CD4-positive, alpha-beta T cell (primary cell): ENCODE data around the gene NOVA1. TPM values are rescaled to one million over a fixed set of nuclear protein-coding genes. Genes with fewer than 3 reads are reported as not detected.

ENCODE experiments used
- ATAC-seq: fragments of 200-7000 bp; cut with Tn5 transposase; one replicate; pipeline ENCODE4 v1.10.0; 2022; ENCODE audit warnings: mild to moderate bottlenecking; ENCODE audit not compliant: poor library complexity
- CTCF ChIA-PET: fragments of 350-600 bp; sonication (Branson Sonifier 250); formaldehyde crosslinking; loops from one replicate; lab custom pipeline; 2021; ENCODE audit warnings: antibody characterized with exemption, inconsistent platforms; lab: Charles Lee
- POLR2A ChIA-PET: fragments of 350-600 bp; sonication (Branson Sonifier 250); formaldehyde crosslinking; loops from one replicate; lab custom pipeline; 2021; ENCODE audit warnings: antibody characterized with exemption, inconsistent platforms; lab: Charles Lee
- DNase-seq, 14 experiments: peaks; one replicate each; pipeline ENCODE4 v3.0.0-alpha.2; 2013 to 2020; ENCODE audit warnings: mixed read lengths in 2 of 14
- H3K27ac ChIP-seq, 2 donors: one replicate each; pipeline versions ENCODE4 v1.5.1 to v1.7.0; 2013; ENCODE audit warnings: low read length in 2 of 2, low read depth in 1 of 2, mild to moderate bottlenecking in 1 of 2
- H3K27me3 ChIP-seq, 2 experiments: 1 replicate in 1 of 2; 2 replicates in 1 of 2; pipeline versions ENCODE4 v1.6.1 to v1.7.0; 2013; ENCODE audit warnings: low read length in 2 of 2, control low read depth in 1 of 2, mild to moderate bottlenecking in 1 of 2, moderate library complexity in 1 of 2; ENCODE audit not compliant: insufficient read depth in 2 of 2, control insufficient read depth in 1 of 2
- H3K36me3 ChIP-seq: one replicate; pipeline ENCODE4 v1.6.1; 2013; ENCODE audit warnings: low read length, control low read depth; ENCODE audit not compliant: insufficient read depth
- H3K4me1 ChIP-seq: one replicate; pipeline ENCODE4 v1.6.1; 2013; ENCODE audit warnings: low read length, control low read depth; ENCODE audit not compliant: insufficient read depth
- H3K4me3 ChIP-seq: one replicate; pipeline ENCODE4 v1.5.1; 2013; ENCODE audit warnings: mild to moderate bottlenecking, low read length, moderate library complexity
- H3K9me3 ChIP-seq, 2 experiments: 1 replicate in 1 of 2; 2 replicates in 1 of 2; pipeline versions ENCODE4 v1.6.1 to v1.7.0; 2013; ENCODE audit warnings: low read length in 2 of 2, mild to moderate bottlenecking in 2 of 2, control low read depth in 1 of 2, moderate library complexity in 1 of 2; ENCODE audit not compliant: control insufficient read depth in 1 of 2, insufficient read depth in 1 of 2
- H3K27ac Mint-ChIP-seq: one replicate; pipeline ENCODE4 v1.8.0; 2020; ENCODE audit warnings: mixed read lengths
- H3K27me3 Mint-ChIP-seq: one replicate; pipeline ENCODE4 v1.8.0; 2021; ENCODE audit warnings: mixed read lengths
- H3K36me3 Mint-ChIP-seq: one replicate; pipeline ENCODE4 v1.8.0; 2021; ENCODE audit warnings: low read depth, mixed read lengths
- H3K4me1 Mint-ChIP-seq: one replicate; pipeline ENCODE4 v1.8.0; 2021; ENCODE audit warnings: low read depth, mixed read lengths
- H3K4me3 Mint-ChIP-seq: one replicate; pipeline ENCODE4 v1.8.0; 2020; ENCODE audit warnings: mild to moderate bottlenecking, mixed read lengths
- H3K9me3 Mint-ChIP-seq: one replicate; pipeline ENCODE4 v1.8.0; 2020; ENCODE audit warnings: mixed read lengths
- CTCF ChIP-seq: fragments of 200-600 bp; IDR thresholded peaks from one replicate; pipeline ENCODE4 v1.8.0; 2022; ENCODE audit warnings: antibody characterized with exemption, mild to moderate bottlenecking
- intact Hi-C, 2 experiments: fragments of 100-400 bp; cut with DNase I in 1 of 2; cut with micrococcal nuclease in 1 of 2; formaldehyde crosslinking; loops; one replicate each; pipeline versions ENCODE4 v1.15.1 to v1.9.0; 2023 to 2025; cut with DNase I, micrococcal nuclease
- total RNA-seq, 174 experiments: library from RNA in 2 of 174; stranded (reverse) in 2 of 174; gene quantifications; one replicate each; pipeline ENCODE4 v1.2.3 and lab custom pipeline; 2021 to 2026

Gene NOVA1
- total RNA-seq, 2 experiments from 2014 or later, result 0.14 TPM; not detected in 1

DNA sequence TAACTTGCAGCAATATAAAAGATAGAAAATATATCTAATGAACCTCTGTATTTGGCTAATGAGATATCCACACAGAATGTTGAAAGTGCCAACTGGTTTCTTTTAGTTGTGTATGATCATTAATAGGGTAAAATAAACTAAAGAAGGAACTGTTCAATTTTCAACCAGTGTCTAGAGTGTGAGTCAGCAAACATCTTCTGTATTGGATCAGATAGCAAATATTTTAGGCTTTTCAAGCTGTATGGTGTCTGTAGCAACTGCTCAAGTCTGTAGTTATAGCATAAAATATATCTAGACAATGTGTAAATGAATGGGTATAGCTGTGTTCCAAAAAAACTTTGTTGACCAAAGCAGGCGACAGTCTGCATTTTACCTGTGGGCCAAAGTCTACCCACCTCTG is 23.5 kb upstream of the NOVA1 start:
- Histone ChIP-seq H3K9me3 (peaks cover 4 to 5% of the 10 kb centered on the region in 2 experiments), H3K36me3 (no peaks in the 10 kb centered on the region), H3K27me3 (no peaks in the 10 kb centered on the region), H3K27ac (no peak overlapping the region), H3K4me3 (no peak overlapping the region), H3K4me1 (no peaks in the 10 kb centered on the region)
- no peaks in the 10 kb centered on the region for H3K27me3 Mint-ChIP-seq
- POLR2A ChIA-PET, result no interaction called here
- no peak for TF ChIP-seq CTCF
- H3K9me3 Mint-ChIP-seq, result peaks cover 11% of the 10 kb centered on the region
- H3K27ac Mint-ChIP-seq, result no peak overlapping the region
- no peak overlapping the region for H3K4me3 Mint-ChIP-seq
- CTCF ChIA-PET, result no interaction called here
- intact Hi-C loops, result no loop called here
- DNase-seq (no peak), ATAC-seq (no peak)
- no peaks in the 10 kb centered on the region for H3K4me1 Mint-ChIP-seq
- H3K36me3 Mint-ChIP-seq, result no peaks in the 10 kb centered on the region

GRCh38 chr14:26611259-26611658 is 13.4 kb upstream of the NOVA1 start:
- intact Hi-C loops, result no loop called here
- no peak for ATAC-seq
- Mint-ChIP-seq H3K4me1 (no peaks in the 10 kb centered on the region), H3K27ac (no peak overlapping the region), H3K4me3 (no peak overlapping the region), H3K9me3 (no peaks in the 10 kb centered on the region), H3K36me3 (no peaks in the 10 kb centered on the region), H3K27me3 (no peaks in the 10 kb centered on the region)
- no peak overlapping the region for H3K4me3 ChIP-seq
- DNase-seq, result no peak
- ChIA-PET CTCF (no interaction called here), POLR2A (no interaction called here)
- H3K36me3 ChIP-seq, result no peaks in the 10 kb centered on the region
- no peaks in the 10 kb centered on the region for H3K4me1 ChIP-seq
- H3K27ac ChIP-seq, result no peak overlapping the region
- no peak for TF ChIP-seq CTCF
- peaks cover 0 to 4% of the 10 kb centered on the region in 2 experiments for H3K9me3 ChIP-seq
- no peaks in the 10 kb centered on the region for H3K27me3 ChIP-seq

DNA sequence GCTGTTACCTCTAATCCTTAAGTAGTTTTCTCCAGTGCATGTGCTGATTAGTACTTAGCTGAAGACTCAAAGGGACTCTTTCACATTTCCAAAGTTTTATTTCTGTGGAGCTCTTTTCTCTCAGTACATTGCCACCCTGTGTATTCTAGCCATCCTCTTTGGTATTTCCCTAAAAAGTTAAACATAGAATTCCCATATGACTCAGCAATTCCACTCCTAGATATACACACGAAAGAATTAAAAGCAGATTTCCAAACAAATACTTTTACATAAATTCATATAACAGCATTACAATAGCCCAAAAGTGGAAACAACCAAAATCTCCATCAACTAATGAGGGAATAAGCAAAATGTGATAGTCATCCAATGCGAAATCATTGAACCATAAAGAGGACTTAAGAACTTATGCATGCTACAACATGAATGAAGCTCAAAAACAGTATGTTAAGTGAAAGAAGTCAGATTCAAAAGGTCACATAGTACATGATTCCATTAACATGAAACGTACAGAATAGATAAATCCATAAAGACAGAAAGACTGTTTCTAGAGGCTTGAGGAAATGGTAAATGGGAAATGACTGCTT is 9.0 kb upstream of the NOVA1 start:
- no peak overlapping the region for H3K27ac ChIP-seq
- H3K36me3 ChIP-seq, result no peaks in the 10 kb centered on the region
- H3K4me1 Mint-ChIP-seq, result no peaks in the 10 kb centered on the region
- no peaks in the 10 kb centered on the region for H3K36me3 Mint-ChIP-seq
- H3K4me1 ChIP-seq, result no peaks in the 10 kb centered on the region
- ATAC-seq (no peak), DNase-seq (no peak)
- H3K27me3 Mint-ChIP-seq, result peaks cover 3% of the 10 kb centered on the region
- H3K9me3 ChIP-seq, result no peaks in the 10 kb centered on the region
- TF ChIP-seq CTCF, result no peak
- ChIA-PET CTCF (no interaction called here), POLR2A (no interaction called here)
- H3K27ac Mint-ChIP-seq, result no peak overlapping the region
- no peak overlapping the region for H3K4me3 Mint-ChIP-seq
- no peak overlapping the region for H3K4me3 ChIP-seq
- no peaks in the 10 kb centered on the region for H3K9me3 Mint-ChIP-seq
- intact Hi-C loops, result no loop called here
- no peaks in the 10 kb centered on the region for H3K27me3 ChIP-seq
